HPDE6-E6E7 (cell line): ENCODE measurements around the gene CHIT1.

Experiments used
- DNase-seq: peaks from one replicate; pipeline ENCODE4 v3.0.0; 2011; ENCODE audit warnings: missing footprints; ENCODE audit errors: extremely low spot score

The CHIT1 gene

GRCh38 chr1:203229471-203230135 lies at the start of gene CHIT1:
Gene CHIT1 (minus strand): TSS chr1:203229673. CDS start chr1:203229636, 37 bp downstream.
- DNase-seq, result no peak

GRCh38 chr1:203278885-203279406 lies 49.5 kb upstream of the CHIT1 start:
- DNase-seq, result no peak

GRCh38 chr1:203278082-203278884 lies 48.8 kb upstream of the CHIT1 start:
- no peak for DNase-seq

- no peak for DNase-seq
These were observed 47.6 kb upstream of the CHIT1 start for GRCh38 chr1:203276916-203277545.

- no peak for DNase-seq
These were observed 46.9 kb upstream of the CHIT1 start for GRCh38 chr1:203276408-203276807.

- no peak for DNase-seq
These were observed 46.3 kb upstream of the CHIT1 start for GRCh38 chr1:203275656-203276272.

GRCh38 chr1:203274603-203275381 lies 45.3 kb upstream of the CHIT1 start:
- DNase-seq, result no peak

GRCh38 chr1:203273869-203274602 lies 44.6 kb upstream of the CHIT1 start:
- DNase-seq, result no peak

- peak; percentile 78 for DNase-seq
These were observed 43.9 kb upstream of the CHIT1 start for GRCh38 chr1:203273206-203273868.

GRCh38 chr1:203272633-203273205 lies 43.2 kb upstream of the CHIT1 start:
- DNase-seq, result no peak

GRCh38 chr1:203271962-203272632 lies 42.6 kb upstream of the CHIT1 start:
- DNase-seq, result no peak

- peak; percentile 49 for DNase-seq
These were observed 41.7 kb upstream of the CHIT1 start for GRCh38 chr1:203271018-203271743.

GRCh38 chr1:203270448-203270847 lies 41.0 kb upstream of the CHIT1 start:
- DNase-seq, result no peak

GRCh38 chr1:203269654-203270020 lies 40.2 kb upstream of the CHIT1 start:
- no peak for DNase-seq

GRCh38 chr1:203268901-203269653 lies 39.6 kb upstream of the CHIT1 start:
- DNase-seq, result peak; percentile 62

GRCh38 chr1:203267912-203268311 lies 38.4 kb upstream of the CHIT1 start:
- DNase-seq, result no peak

GRCh38 chr1:203267347-203267846 lies 37.9 kb upstream of the CHIT1 start:
- DNase-seq, result peak; percentile 50
